Measurements from ENCODE around the gene SLC35E1. TPM values are rescaled to one million over a fixed set of nuclear protein-coding genes. Genes with fewer than 3 reads are reported as not detected.

Gene SLC35E1
- total RNA-seq, 1 experiment from 2014 or later = 24.7 TPM

- DNase-seq (ENCODE audit: low read depth in 1 of 2, low spot score in 2 of 2) = no peak
Measured at GRCh38 chr19:16582486-16583261, 10.5 kb upstream of the SLC35E1 start.

DNA sequence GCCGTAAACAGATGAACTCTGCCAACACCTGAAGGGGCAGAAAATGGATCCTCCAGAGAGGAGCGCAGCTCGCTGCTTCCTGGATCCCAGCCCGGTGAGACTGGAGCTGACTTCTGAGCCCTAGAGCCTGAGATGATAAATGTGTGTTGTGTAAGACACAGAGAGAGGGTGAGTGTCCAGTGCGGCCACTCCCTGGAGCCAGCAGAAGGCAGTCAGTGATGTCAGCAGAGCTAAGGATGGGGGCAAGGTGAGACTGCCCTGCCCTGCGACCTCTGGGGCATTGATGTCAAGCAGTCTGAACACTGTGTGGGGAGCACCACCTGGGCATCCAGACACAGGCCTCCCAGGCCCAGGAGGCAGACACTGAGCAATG is 9.7 kb upstream of the SLC35E1 start:
- DNase-seq (ENCODE audit: low read depth in 1 of 2, low spot score in 2 of 2) = no peak
- no peaks in the 10 kb centered on the region for H3K9me3 ChIP-seq (replicated peaks)
- peaks cover 14% of the 10 kb centered on the region for H3K4me1 ChIP-seq (replicated peaks)
- peaks cover 57% of the 10 kb centered on the region for H3K36me3 ChIP-seq
- no peak overlapping the region for H3K4me3 ChIP-seq
- H3K27me3 ChIP-seq (replicated peaks) = no peaks in the 10 kb centered on the region
- H3K27ac ChIP-seq = no peak overlapping the region

More at GRCh38 chr19:16582486-16583261, 10.5 kb upstream of the SLC35E1 start:
- peaks cover 21% of the 10 kb centered on the region for H3K4me1 ChIP-seq (replicated peaks)
- peaks cover 49% of the 10 kb centered on the region for H3K36me3 ChIP-seq
- no peaks in the 10 kb centered on the region for H3K9me3 ChIP-seq (replicated peaks)
- no peaks in the 10 kb centered on the region for H3K27me3 ChIP-seq (replicated peaks)
- no peak overlapping the region for H3K27ac ChIP-seq
- H3K4me3 ChIP-seq = no peak overlapping the region

DNA sequence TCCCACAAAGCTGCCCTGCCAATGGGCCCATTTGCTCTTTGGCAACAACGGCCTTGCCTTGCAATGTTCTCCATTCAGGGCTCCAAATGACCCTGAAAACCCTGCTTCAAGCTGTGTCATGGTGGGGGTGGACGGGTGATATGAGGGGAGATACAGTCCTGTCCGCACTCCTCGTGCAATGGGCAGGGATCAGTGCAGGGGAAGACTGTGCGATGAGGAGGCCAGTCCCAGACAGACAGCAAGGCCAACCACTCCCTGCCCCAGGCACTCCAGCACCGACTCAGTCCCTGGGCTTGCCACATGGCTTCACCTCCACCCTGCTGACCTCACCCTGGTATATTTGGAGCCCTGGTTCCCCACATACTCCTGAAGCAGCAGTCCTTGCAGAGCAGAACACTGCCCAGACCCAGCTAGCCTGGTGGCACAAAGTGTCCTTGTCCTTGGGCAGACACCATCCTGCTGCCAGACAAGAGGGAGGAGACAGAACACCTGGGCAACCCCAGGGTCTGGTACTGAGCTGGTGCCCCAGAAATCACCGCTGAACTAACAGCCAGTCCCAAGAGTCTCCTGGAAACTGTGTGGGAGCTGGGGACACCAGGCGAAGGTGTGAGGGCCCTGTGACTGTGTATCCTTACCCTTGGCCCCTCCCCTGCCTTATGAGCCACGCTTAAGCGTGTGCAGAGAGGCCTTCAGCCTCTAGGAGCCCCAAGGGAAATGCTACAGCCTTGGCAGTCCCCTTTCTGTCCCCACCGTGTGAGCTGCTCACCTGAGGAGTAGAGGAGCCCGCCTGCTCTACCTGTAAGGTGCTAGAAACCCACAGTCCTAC is 9.1 kb upstream of the SLC35E1 start:
- peaks cover 63% of the 10 kb centered on the region for H3K36me3 ChIP-seq
- no peaks in the 10 kb centered on the region for H3K9me3 ChIP-seq (replicated peaks)
- DNase-seq (ENCODE audit: low read depth in 1 of 2, low spot score in 2 of 2) = no peak
- no peak overlapping the region for H3K27ac ChIP-seq
- peaks cover 12% of the 10 kb centered on the region for H3K4me1 ChIP-seq (replicated peaks)
- H3K27me3 ChIP-seq (replicated peaks) = no peaks in the 10 kb centered on the region
- H3K4me3 ChIP-seq = no peak overlapping the region

GRCh38 chr19:16579381-16579780 is 7.2 kb upstream of the SLC35E1 start:
- Histone ChIP-seq H3K9me3 (replicated peaks) (no peaks in the 10 kb centered on the region), H3K4me1 (replicated peaks) (peaks cover 7% of the 10 kb centered on the region), H3K36me3 (peaks cover 78% of the 10 kb centered on the region), H3K27ac (no peak overlapping the region), H3K4me3 (no peak overlapping the region), H3K27me3 (replicated peaks) (no peaks in the 10 kb centered on the region)
- no peak for DNase-seq (ENCODE audit: low read depth in 1 of 2, low spot score in 2 of 2)

- Histone ChIP-seq H3K36me3 (peaks cover 81% of the 10 kb centered on the region), H3K27ac (no peak overlapping the region), H3K27me3 (replicated peaks) (no peaks in the 10 kb centered on the region), H3K4me1 (replicated peaks) (peaks cover 12% of the 10 kb centered on the region), H3K4me3 (no peak overlapping the region), H3K9me3 (replicated peaks) (no peaks in the 10 kb centered on the region)
- DNase-seq (ENCODE audit: low read depth in 1 of 2, low spot score in 2 of 2) = no peak
Measured at GRCh38 chr19:16577531-16577985, 5.3 kb upstream of the SLC35E1 start.

DNA sequence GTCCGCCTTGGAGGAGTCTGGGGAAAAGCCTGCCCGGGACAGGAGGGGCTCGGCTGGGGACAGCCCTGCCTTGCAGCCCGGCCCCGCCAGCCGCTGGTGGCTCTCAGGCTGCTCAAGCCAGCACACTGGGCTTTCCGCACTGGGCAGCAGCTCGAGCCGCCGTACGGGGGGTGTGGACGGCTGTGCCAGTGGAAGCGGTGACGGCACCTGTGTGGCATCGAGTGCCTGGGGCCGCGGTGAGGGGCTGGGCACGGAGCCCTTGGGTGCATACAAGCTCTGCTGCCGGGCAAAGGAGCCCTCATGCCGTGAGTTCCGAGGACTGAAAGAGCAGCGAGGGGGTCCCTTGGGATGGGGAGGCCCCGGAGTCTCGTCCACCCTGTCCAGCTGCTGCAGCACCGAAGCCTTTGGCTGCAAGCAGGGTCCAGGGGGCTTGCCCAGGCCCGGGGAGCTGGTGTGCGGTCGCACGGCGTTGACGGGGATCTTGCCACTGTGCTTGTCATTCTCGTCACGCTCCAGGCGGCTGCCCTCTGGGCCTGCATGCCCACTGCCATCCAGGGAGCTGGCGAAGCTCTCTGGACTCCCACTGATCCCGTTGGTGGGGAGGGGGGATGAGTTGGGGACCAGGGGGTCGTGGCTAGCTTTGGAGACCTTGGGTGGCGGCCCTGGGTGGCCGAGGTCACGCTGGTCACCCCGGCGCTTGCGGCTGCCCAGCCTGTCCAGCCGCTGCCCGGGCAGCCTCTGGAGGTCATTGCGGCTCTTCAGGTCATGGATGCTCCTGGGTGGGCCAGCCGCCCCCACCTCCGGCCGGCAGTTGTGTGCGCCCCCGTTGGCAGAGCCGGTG is 4.7 kb upstream of the SLC35E1 start:
- Histone ChIP-seq H3K9me3 (replicated peaks) (no peaks in the 10 kb centered on the region), H3K27me3 (replicated peaks) (no peaks in the 10 kb centered on the region), H3K4me3 (no peak overlapping the region), H3K27ac (no peak overlapping the region), H3K36me3 (peaks cover 81% of the 10 kb centered on the region), H3K4me1 (replicated peaks) (peaks cover 13% of the 10 kb centered on the region)
- DNase-seq (ENCODE audit: low read depth in 1 of 2, low spot score in 2 of 2) = no peak

- Histone ChIP-seq H3K27ac (no peak overlapping the region), H3K4me3 (no peak overlapping the region), H3K36me3 (peaks cover 78% of the 10 kb centered on the region), H3K9me3 (replicated peaks) (no peaks in the 10 kb centered on the region), H3K27me3 (replicated peaks) (no peaks in the 10 kb centered on the region), H3K4me1 (replicated peaks) (peaks cover 18% of the 10 kb centered on the region)
- no peak for DNase-seq (ENCODE audit: low read depth in 1 of 2, low spot score in 2 of 2)
Measured at GRCh38 chr19:16575861-16576689, 3.9 kb upstream of the SLC35E1 start.

- DNase-seq (ENCODE audit: low read depth in 1 of 2, low spot score in 2 of 2) = no peak
- no peak overlapping the region for H3K27ac ChIP-seq
Measured at GRCh38 chr19:16575282-16575681, 3.1 kb upstream of the SLC35E1 start.

GRCh38 chr19:16573925-16574324 is 1.7 kb upstream of the SLC35E1 start:
- Histone ChIP-seq H3K4me1 (replicated peaks) (peaks cover 26% of the 10 kb centered on the region), H3K27me3 (replicated peaks) (no peaks in the 10 kb centered on the region), H3K9me3 (replicated peaks) (no peaks in the 10 kb centered on the region), H3K27ac (no peak overlapping the region), H3K36me3 (peaks cover 80% of the 10 kb centered on the region), H3K4me3 (no peak overlapping the region)
- no peak for DNase-seq (ENCODE audit: low read depth in 1 of 2, low spot score in 2 of 2)

More at GRCh38 chr19:16575282-16575681, 3.1 kb upstream of the SLC35E1 start:
- Histone ChIP-seq H3K4me1 (replicated peaks) (peaks cover 20% of the 10 kb centered on the region), H3K27me3 (replicated peaks) (no peaks in the 10 kb centered on the region), H3K4me3 (no peak overlapping the region), H3K36me3 (peaks cover 76% of the 10 kb centered on the region), H3K9me3 (replicated peaks) (no peaks in the 10 kb centered on the region)

DNA sequence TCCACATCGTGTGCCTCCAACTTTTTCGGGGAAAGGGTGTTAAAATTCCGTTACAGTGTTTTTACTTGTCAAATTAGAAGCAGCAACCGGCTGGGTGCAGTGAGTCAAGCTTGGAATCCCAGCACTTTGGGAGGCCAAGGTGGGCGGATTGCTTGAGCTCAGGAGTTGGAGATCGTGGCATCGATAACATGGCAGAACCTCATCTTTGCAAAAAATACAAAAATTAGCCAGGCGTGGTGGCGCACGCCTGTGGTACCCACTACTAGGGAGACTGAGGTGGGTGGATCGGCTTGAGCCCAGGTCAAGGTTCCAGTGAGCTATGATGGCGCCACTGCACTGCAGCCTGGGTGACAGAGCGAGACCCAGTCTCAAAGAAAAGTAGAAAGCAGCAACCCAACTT is 1.1 kb upstream of the SLC35E1 start:
- no peaks in the 10 kb centered on the region for H3K27me3 ChIP-seq (replicated peaks)
- H3K4me1 ChIP-seq (replicated peaks) = peaks cover 30% of the 10 kb centered on the region
- no peaks in the 10 kb centered on the region for H3K9me3 ChIP-seq (replicated peaks)
- peaks cover 80% of the 10 kb centered on the region for H3K36me3 ChIP-seq
- H3K4me3 ChIP-seq = peak overlapping the region; percentile 94
- H3K27ac ChIP-seq = no peak overlapping the region
- DNase-seq (ENCODE audit: low read depth in 1 of 2, low spot score in 2 of 2) = no peak

DNA sequence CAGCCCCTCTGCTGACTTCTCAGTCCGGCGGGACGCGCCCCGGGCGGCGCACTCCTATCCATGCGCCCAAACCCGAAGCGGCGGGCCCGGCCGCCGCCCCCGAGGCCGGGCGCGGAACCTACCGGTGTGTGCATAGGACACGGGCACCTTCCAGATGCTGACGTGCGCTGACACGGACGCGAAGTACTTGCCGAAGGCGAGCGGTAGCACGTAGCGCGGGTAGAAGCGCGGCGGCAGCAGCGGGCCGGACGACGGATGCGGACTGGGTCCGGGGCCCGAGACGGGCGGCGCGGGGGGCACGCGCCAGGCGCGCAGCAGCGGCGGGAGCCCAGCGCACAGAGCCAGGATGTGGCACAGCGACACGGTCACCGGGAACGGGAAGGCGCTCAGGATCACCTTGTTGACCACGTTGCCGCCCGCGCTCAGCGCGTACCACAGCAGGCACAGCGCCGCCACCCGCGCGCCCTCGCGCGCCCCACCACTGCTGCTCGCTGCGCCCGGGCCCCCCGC is 338 bp downstream of the SLC35E1 start:
- peaks cover 80% of the 10 kb centered on the region for H3K36me3 ChIP-seq
- H3K27me3 ChIP-seq (replicated peaks) = no peaks in the 10 kb centered on the region
- peak overlapping the region; percentile 46; the same call in 1 of the 2 replicates for H3K27ac ChIP-seq
- DNase-seq (ENCODE audit: low read depth in 1 of 2, low spot score in 2 of 2) = peak in 1 of 2 experiments; percentile 44
- no peaks in the 10 kb centered on the region for H3K9me3 ChIP-seq (replicated peaks)
- H3K4me3 ChIP-seq = peak overlapping the region; percentile 94
- peaks cover 30% of the 10 kb centered on the region for H3K4me1 ChIP-seq (replicated peaks)

- H3K4me3 ChIP-seq = peak overlapping the region; percentile 94
- no peak for DNase-seq (ENCODE audit: low read depth in 1 of 2, low spot score in 2 of 2)
- H3K9me3 ChIP-seq (replicated peaks) = no peaks in the 10 kb centered on the region
- H3K36me3 ChIP-seq = peaks cover 80% of the 10 kb centered on the region
- peaks cover 30% of the 10 kb centered on the region for H3K4me1 ChIP-seq (replicated peaks)
- no peak overlapping the region for H3K27ac ChIP-seq
- no peaks in the 10 kb centered on the region for H3K27me3 ChIP-seq (replicated peaks)
Measured at GRCh38 chr19:16571283-16571682, 932 bp downstream of the SLC35E1 start.

Measured in SJSA1 (cell line).